RCC 7860 (cell line): ENCODE data around the gene PRR18.

Experiments used
- DNase-seq: peaks from one replicate; pipeline ENCODE4 v3.0.0-alpha.2; 2015; ENCODE audit warnings: low spot score
- FAIRE-seq: peaks from 2 replicates; lab custom pipeline; 2012; peaks lifted over from hg19 to GRCh38; lab: Jason Lieb, UNC

PRR18 gene

GRCh38 chr6:166308769-166309589 lies 787 bp upstream of the PRR18 start:
- FAIRE-seq = no peak
- DNase-seq = no peak

- DNase-seq (no peak), FAIRE-seq (no peak)
These were observed 835 bp downstream of the PRR18 start for GRCh38 chr6:166307082-166308032.

- FAIRE-seq (no peak), DNase-seq (no peak)
These were observed 1.7 kb downstream of the PRR18 start for GRCh38 chr6:166306378-166307081.

- no peak for FAIRE-seq
- DNase-seq = no peak
These were observed 2.6 kb downstream of the PRR18 start for GRCh38 chr6:166305562-166306117.

GRCh38 chr6:166304106-166304505 lies 4.1 kb downstream of the PRR18 start:
- no peak for FAIRE-seq
- no peak for DNase-seq

GRCh38 chr6:166301611-166302529 lies 6.3 kb downstream of the PRR18 start:
- DNase-seq = no peak
- no peak for FAIRE-seq

- DNase-seq (no peak), FAIRE-seq (no peak)
These were observed 7.7 kb downstream of the PRR18 start for GRCh38 chr6:166300357-166300987.

- no peak for FAIRE-seq
- no peak for DNase-seq
These were observed 10.6 kb downstream of the PRR18 start for GRCh38 chr6:166297606-166298005.

- DNase-seq (no peak), FAIRE-seq (no peak)
These were observed 11.9 kb downstream of the PRR18 start for GRCh38 chr6:166296035-166296883.

GRCh38 chr6:166293731-166294584 lies 14.2 kb downstream of the PRR18 start:
- FAIRE-seq = no peak

GRCh38 chr6:166289207-166290060 lies 18.8 kb downstream of the PRR18 start:
- no peak for FAIRE-seq
- no peak for DNase-seq

More at GRCh38 chr6:166293731-166294584, 14.2 kb downstream of the PRR18 start:
- no peak for DNase-seq

GRCh38 chr6:166286839-166287271 lies 21.3 kb downstream of the PRR18 start:
- DNase-seq (peak; percentile 33), FAIRE-seq (no peak)

- no peak for DNase-seq
- no peak for FAIRE-seq
These were observed 23.0 kb downstream of the PRR18 start for GRCh38 chr6:166285233-166285632.

GRCh38 chr6:166284640-166285039 lies 23.6 kb downstream of the PRR18 start:
- FAIRE-seq = no peak
- no peak for DNase-seq

GRCh38 chr6:166282394-166283032 lies 25.7 kb downstream of the PRR18 start:
- DNase-seq = no peak

GRCh38 chr6:166281104-166281503 lies 27.1 kb downstream of the PRR18 start:
- DNase-seq (no peak), FAIRE-seq (no peak)

More at GRCh38 chr6:166282394-166283032, 25.7 kb downstream of the PRR18 start:
- no peak for FAIRE-seq
